ENCODE results near the gene AHNAK2.
"Not testable (repeated sequence)": the region's sequence is repeated elsewhere in the genome, so short reads cannot be mapped to it uniquely, and the experiment has no call there.

The AHNAK2 gene

DNA sequence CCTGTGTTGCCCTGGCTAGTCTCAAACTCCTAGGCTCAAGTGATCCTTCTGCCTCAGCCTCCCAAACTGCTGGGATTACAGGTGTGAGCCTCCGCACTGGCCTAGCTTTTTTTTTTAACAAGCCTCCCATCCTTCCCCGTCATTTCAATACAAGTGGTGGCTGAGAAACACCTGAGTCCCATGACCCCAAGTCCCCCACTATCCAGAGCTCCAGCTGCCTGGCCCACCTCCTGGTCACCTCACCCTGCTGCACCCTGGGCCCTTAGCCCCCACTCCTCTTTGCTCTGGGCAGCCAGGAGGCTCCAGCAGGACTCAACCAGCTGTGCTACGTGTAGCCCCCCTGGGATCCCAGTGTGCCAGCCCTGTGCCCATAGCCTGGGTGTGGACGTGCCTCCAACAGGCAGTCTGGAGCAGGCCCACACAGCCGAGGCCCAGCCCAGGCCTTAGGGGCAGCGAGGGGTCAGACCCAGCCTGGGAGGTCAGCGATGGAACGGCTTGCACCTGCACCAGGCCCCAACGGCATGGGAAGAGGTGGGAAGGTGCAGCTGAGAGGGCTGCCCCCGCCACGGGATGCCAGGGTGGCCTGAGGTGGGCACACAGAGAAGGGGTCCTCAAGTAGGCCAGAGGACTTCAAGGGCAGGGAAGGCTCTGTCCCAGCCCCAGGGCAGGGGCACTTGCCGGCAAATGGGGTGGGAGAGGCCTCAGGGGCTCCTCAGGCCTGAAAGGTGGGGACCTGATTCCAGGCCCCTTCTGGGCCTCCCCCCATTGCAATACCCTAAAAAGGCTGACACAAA is 6.5 kb downstream of the AHNAK2 start:
- DNase-seq = no peak

DNA sequence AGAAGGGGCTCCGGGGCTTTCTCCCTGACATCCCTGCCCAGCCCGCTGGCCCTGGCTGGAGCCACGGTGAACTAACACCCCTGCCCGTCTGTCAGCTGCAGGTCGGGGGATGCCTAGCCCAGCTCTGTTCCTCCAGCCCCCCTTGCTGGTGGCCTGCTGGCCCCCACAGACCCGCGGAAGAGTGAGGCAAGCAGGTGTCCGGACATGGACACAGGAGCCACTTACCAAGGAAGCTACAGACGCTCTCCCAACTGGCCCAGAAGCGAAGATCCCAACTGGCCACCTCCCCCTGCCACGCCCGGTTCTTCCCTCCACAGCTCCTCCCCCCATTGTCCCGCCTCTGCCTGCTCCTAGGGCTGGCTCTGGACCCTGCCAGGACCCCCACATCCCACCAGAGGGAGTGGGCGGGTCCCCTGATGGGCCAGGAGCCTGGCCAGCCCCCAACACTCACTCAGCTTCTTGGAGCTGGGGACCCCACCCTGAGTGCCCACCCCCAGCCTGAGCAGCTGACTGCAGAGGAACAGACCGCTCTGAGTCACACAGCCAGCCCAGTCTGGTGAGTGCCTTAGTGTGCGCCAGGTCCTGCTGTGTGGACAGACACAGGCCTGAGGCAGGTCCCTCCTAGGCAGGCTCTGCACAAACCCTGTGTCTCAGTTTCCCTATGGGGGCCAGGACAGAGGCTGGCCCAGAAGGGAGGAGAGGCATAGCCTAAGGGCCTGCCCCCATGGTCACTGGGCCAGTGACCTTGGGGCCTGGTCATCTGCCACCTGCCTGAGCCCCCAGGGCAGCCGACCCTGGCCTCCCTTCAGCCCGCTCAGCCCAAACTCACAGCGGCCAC is 7.7 kb downstream of the AHNAK2 start:
- DNase-seq = no peak

DNA sequence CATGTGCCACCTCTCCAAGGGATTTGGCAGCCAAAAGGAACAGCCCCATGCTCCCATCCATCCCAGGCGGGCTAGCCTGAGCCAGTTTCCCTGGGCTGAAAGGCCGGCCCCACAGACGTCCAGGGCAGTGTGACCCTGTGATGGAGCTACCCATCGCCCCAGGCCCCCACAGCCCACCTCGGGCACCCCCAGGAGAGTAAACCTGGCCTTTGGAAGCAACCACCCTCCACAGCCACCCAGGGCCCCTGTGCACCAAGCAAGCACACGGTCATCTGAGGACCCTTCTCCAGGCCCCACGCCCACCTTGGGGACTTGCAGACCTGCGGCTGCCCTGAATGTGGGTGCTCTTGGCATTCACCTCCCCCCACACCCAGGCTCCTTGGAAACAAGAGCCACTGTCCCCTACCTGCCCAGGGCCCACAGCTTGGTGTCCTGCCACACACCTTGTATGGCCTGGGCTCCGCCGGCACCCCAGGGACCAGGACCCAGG is 8.4 kb downstream of the AHNAK2 start:
- DNase-seq = no peak

DNA sequence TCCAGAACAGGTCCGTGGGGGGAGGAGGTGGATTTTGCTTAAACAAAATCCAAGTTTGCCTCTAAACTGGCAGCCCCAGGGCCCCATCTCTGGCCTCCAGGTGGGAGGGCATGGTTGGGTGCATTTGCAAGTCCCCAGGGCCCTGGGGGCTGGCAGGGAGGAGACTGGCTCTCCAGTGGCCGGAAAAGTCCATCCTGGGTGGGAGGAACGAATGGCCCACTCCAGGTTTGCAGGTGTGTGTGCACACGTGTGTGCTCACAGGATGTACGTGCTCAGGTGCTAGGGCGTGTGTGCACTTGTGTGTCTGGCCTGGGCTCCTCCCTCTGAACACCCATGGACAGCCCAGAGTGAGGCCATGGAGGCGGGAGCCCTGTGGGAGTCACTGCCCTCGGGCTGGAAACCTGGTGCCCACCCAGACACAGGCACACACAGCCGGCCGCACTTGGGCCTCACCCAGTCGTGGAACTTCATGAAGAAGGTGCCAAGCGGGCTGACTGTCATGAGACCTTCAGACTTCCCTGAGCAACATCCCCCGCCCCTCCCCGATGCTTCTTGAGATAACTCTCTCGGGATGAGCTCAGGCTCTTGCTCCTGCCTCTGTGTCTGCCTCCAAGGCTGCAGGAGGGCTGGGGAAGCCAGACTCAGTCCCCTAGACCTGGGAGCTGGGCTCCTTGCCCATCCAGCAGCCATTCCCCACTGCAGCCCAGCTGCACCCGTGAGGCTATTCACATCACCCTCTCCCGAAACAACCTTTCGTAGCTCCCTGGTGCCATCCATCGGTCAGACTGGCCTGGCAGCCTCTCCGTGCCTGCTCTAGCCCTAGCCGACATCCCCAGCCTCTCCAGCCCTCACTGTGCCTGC is 9.4 kb downstream of the AHNAK2 start:
- DNase-seq = no peak

DNA sequence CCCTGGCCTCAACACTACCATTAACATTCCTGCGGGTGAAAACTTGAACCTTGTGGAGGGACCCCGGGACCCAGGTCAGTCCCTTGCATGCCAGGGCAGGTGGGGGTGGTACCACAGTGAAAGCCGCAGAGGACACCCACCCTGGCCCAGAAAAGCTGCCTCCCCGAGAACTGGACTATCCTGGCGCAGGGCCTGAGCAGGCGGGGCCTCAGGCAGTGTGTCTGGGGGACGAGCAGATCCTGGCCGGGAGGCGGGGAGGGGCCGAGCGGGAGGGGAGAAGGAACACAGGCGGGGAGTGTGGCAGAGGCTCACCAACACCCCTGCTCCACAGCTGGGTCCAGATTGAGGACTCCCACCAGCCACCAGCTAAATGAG is 10.0 kb downstream of the AHNAK2 start:
- DNase-seq = no peak

DNA sequence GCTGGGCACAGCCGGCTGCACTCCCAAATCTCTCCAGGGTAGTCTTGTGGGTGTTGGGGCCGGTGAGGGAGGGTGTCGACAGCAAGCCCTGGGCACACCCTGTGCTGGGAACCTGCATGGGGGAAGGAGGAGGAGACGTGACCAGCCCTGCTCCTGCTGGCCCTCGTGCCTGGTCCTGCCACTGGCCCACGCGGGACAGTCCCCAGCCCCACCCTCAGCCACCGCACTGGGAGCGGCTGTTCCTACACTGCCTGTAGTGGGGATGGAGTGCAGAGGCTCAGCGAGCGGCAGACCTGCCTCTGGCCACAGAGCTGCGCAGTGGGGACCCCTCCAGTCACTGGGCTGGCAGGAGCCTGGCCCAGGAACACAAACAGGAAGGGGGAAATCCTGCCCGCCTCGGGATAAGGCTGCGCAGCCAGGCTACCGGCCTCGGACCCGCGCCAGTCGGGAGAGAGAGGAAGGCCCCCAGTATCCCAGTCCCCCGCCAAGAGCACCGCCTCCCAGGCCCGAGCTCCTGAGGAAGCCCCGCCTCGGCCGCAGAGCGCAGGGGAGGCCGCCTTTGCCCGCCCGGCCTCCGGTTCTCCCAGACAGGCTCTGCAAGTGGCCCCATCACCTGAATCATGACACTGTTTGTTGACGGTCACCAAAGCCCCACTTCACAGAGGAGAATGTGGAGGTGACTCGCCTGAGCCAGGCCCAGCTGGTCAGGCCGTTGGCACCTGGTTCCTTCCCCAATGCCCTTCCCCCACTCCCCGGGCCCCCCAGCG is 10.6 kb downstream of the AHNAK2 start:
- DNase-seq = no peak

DNA sequence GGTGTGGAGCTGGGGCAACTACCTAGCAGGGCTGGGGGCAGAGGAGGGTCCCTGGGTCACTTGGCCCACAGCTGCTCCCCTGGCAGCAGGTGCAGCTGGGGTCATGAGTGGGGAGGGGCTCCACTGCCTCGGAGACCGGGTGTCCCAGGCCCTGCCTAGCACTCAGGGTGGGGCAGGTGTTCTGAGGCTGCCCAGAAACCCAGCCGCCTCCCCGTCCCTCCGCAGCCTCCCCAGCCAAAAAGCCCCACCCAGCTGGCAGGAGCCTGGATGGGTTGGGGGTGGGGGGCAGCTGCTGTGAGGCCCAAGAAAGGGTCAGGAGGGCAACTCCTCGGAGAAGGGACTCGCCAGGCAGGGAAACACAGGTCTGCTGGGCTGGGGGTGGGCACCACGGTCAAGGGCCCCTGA is 11.2 kb downstream of the AHNAK2 start:
- no peak for DNase-seq

DNA sequence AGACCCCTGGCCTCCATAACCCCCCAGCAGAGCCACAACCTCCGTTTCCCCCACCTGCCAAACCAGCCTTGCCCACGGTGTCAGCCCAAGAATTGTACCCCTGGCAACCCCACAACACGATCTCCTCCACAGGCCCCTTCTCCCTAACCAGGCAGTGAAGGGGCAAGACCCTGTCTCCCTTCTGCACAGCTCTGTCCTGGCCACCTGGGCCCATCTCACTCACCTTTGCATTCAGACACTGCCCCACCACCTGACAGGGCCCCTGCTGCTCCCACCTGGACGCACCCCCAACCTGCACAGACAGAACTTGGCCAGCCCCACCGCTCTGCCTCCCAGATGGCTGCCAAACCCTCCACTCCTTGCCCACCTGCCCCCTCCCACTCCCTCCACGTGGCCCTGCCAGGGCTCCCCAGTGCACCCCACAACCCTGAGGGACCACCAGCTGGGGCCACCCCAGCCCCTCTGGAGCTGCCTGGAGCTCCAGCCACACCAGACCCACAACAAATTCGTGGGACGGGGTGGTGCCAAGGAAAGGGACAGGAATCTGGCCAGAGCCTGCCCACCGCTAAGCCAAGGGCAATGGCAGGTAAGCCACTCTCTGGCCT is 11.8 kb downstream of the AHNAK2 start:
- DNase-seq = no peak

DNA sequence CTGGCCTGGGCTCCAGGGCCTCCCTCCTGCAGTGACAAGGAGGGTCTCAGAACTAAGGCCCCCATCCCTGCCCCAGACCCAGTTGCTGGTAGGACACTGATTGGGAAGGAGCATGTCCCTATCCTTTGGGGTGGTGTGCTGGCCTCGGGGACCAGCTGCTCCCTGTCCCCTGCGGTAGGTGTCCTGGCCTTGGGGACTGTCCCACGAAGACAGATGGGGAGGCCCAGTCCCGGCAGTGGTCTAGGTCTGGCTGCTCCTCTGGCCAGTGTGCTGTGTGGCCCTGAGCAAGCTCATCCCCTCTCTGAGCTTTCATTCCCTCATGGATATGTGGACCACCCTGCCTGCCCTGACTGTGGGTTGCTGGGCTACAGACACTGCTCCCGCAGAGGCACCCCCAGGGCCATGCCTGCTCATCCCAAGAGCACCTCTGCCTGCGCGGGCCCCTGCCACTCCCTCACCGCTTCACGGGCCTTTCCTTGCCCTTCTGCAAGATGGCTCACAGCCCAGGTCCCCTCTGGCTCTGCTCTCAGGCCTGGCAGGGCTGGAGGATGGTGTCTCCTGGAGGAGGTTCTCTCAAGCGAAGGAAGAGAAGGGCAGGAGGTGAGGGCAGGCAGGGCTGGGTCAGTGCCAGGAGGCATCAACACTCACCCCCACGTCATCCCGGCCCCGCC is 12.5 kb downstream of the AHNAK2 start:
- no peak for DNase-seq

DNA sequence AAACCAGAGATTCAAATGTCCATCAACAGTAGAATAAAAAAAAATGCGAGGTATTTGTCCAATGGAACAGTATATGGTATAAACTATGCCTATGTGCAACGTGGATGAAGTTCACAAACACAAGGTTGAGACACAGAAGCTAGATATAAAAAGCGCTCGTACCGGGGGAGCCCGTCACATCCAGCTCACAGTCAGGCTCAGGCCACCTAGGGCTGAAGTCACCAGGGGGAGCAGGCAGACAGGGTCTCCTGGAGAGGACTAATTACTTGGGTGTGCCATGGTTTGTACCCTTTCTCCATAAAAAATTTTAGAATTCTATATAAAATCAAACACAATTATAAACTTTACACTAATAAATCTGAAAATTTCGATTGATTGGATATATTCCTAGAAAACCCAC is 13.6 kb downstream of the AHNAK2 start:
- DNase-seq = no peak

DNA sequence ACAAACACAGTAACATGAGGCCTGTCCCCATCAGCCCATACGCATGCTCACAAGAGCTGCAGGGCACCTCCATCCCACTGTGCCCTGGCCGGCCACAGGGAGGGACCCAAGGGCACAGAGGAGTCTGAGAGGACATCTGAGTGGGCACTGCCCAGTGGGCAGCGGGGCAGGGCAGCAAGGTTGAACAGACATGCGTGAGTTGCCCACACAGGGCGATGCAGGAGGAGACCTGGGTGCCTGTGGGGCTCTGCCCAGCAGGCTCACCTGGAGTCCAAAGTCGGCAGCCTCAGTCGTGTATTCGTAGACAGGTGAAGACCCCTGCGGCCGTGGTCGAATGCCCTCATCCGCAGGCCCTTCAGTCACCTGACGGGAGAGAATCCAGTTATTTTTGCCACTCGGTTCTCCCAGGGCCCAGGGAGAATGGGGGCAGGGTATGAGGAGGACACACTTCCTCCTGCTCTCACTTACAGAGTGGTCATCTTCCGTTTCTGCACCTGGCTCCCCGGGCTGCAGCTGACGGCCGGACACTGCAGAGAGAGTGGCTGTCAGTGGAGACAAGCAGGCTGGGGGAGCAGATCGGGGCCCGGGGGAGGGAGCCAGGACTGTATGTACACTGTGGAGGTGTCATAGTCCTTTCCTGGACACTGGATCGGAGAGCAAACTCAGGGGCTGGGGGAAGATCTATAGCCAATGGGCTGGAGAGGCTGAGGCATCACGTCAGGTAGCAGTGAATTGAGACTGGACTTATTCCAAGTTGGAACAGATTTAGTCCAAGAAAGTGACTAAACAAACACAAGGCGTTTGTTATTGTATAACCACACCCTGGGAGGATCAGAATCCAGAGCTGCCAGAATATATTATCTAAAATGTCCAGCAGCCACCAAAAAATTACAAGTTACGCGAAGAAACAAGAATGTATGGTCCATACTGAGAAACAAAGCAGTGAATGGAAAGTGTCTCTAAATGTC is 20.7 kb downstream of the AHNAK2 start:
- DNase-seq = no peak

DNA sequence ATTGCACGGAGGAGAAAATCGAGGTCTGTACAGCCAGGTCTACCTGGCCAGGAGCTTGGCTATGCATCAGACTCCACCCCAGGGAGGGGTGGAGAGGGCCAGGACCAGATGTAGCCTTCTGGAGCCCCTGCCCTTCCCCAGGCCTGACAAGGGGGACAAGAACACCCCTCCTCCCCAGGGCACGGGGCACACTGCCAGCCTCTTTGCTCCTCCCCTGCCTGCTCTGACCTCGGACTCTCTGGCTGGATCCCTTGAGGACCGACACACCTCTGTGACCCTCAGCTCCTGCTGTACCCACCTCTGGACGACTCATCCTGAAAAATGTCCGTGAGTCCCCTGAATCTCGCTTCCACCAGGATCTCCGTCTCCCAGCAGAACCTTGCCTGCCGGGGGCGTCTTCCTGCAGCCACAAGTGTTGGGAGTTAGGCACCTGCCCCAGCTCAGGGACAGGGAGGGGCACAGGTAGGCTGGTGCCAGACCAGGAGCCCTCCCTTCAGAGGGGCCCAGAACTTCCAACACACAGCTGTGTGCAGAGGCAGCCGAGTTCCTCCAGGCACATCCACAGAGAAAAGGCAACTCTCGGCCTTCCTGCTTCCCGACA is 21.8 kb downstream of the AHNAK2 start:
- no peak for DNase-seq

DNA sequence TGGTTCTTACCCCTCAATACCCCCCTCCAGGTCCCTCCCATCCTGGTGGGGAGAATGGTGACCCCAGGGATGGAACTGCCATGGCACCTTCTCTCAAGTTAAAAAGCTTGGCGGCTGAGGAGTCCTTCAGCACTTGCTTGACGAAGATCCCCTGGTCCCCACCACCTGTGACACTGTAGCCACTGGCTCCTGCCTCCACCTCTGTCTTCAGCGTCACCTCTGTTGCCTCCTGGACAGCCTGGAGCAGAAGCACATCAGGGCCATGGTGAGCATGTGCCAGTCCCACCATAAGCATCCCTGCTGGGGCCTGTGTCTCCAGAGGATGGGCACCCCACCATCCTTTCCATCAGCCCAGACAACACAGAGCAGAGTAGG is 22.8 kb downstream of the AHNAK2 start:
- DNase-seq = no peak

DNA sequence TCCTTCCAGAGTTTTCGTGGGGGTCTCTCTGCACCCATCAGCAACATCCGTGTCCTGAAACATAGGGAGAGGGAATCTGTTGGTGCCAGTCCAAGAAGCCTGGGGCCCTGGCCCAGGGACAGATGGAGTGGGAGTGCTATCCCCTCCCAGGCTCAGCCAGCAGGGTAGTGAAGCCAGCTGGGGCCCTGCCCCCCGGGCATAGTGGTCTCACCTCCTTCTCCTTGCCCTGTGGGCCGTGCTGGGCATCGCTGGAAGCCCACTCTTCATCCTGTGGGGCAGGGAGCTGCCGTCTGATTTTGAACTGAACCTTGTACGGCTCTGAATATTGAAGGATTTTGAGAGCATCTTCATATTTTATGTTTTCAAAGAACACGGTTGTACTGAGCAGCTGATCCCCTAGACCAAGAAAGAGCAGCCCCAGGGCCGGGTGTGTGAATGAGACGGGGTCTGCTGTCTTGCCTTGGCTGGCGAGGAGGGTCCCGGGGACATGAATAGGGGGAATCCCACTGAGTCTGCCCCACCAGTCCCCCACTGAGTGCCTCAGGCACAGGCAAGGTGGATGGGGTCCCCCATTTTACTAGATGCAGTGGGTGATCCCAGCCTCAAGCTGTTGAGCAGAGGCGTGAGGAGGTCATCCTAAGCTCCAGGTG is 23.3 kb downstream of the AHNAK2 start:
- no peak for DNase-seq

DNA sequence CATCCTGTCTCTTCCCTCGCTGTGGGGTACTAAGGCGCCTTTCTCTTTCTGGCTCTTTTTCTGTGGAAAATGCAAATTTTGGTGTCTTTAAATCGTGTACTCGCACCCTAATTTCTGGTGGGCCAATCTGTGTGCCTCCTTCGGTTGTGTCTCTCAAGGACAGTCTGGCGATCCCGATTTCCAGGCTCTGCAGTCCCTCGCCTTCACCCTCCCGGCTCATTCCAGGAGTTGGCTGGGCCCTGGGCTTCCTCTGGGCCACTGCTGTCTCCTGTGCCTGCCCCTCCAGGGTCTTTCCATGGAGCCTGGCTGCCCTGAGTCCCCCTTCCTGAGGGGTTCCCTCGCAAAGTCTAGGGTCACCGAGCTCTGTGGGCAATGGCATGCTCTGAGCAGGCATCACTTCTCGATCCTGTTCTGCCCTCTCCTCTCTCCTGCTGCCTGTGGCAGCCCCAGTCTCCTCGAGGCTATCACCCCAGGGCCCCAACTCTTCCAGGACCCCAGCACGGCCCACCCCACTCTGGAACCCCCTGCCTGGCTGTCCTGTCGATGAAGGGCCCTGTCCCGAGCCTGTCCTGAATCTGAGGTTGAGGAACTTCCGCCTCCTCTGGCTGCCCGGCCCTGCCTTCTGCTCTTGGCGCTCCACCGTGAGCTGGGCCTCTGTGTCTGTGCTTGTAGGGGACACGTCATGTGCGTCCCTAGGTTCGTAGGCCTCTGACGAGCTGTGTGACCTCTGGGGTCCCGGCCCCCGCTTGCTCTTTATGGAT is 24.1 kb downstream of the AHNAK2 start:
- DNase-seq = no peak

DNA sequence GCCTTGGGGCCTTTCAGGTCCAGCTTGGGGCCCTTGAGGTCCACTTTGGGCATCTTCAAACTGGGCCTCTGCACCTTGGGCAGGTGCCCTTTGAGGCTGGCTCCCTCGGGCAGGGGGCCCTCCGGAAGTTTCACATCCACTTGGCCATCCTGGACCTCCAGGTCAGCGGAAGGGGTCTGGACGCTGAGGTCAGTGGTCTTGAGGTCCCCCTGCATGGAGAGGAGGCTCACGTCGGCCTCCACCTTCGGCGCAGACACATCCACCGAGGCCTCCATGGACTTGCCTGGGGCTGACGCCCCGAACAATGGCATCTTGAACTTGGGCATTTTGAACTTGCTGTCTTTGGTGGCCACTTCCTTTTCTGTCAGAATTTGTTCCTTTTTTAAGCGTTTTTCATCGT is 25.1 kb downstream of the AHNAK2 start:
- DNase-seq = no peak

DNA sequence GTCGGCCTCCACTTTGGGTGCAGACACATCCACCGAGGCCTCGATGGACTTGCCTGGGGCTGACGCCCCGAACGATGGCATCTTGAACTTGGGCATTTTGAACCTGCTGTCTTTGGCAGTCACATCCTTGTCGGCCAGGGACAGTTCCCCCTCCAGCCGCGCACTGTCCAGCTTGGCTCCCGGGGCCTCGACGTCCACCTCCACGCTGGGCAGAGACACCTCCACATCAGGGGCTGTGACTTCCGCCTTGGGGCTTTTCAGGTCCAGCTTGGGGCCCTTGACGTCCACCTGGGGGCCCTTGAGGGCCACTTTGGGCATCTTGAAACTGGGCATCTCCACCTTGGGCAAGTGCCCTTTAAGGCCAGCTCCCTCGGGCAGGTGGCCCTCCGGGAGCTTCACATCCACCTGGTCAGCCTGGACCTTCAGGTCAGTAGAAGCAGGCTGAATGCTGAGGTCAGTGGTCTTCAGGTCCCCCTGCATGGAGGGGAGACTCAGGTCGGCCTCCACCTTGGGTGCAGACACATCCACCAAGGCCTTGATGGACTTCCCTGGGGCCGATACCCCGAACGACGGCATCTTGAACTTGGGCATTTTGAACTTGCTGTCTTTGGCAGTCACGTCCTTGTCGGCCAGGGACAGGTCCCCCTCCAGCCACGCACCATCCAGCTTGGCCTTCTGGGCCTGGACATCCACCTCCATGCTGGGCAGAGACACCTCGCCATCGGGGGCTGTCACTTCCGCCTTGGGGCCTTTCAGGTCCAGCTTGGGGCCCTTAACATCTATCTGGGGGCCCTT is 26.1 kb downstream of the AHNAK2 start:
- DNase-seq = not testable (repeated sequence)

DNA sequence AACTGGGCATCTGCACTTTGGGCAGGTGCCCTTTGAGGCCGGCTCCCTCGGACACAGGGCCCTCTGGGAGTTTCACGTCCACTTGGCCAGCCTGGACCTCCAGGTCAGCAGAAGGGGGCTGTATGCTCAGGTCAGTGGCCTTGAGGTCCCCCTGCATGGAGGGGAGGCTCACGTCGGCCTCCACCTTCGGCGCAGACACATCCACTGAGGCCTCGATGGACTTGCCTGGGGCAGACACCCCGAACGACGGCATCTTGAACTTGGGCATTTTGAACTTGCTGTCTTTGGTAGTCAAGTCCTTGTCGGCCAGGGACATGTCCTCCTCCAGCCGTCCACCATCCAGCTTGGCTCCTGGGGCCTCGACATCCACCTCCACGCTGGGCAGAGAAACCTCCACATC is 27.5 kb downstream of the AHNAK2 start:
- not testable (repeated sequence) for DNase-seq

Measured in DMS153 (cell line).